Astrocyte (in vitro differentiated cells and primary cell): Measurements from ENCODE around the gene AMFR. TPM values are rescaled to one million over a fixed set of nuclear protein-coding genes. Genes with fewer than 3 reads are reported as not detected.

ENCODE experiments used
- DNase-seq: peaks from one replicate; pipeline ENCODE4 v3.0.0-alpha.2; 2010; ENCODE audit warnings: low read depth
- FAIRE-seq: peaks from 2 replicates; lab custom pipeline; 2011; peaks lifted over from hg19 to GRCh38; lab: Jason Lieb, UNC
- H2AFZ ChIP-seq: 2 replicates; pipeline ENCODE4 v1.6.0; 2012; ENCODE audit warnings: low read depth, low read length, inconsistent platforms
- H3K27ac ChIP-seq: 2 replicates; pipeline ENCODE4 v1.5.1; 2011; ENCODE audit warnings: low read depth, low read length, inconsistent platforms
- H3K27me3 ChIP-seq: 2 replicates; pipeline ENCODE4 v1.6.0; 2011; ENCODE audit warnings: low read length, inconsistent platforms; ENCODE audit not compliant: insufficient read depth
- H3K36me3 ChIP-seq: 2 replicates; pipeline ENCODE4 v1.5.1; 2011; ENCODE audit warnings: low read length, inconsistent platforms; ENCODE audit not compliant: insufficient read depth
- H3K4me1 ChIP-seq: 2 replicates; pipeline ENCODE4 v1.5.1; 2011; ENCODE audit warnings: low read length, inconsistent platforms; ENCODE audit not compliant: insufficient read depth
- H3K4me2 ChIP-seq: 2 replicates; pipeline ENCODE4 v1.6.0; 2012; ENCODE audit warnings: low read length, inconsistent platforms
- H3K4me3 ChIP-seq: 2 replicates; pipeline ENCODE4 v1.5.1; 2011; ENCODE audit warnings: low read depth, mild to moderate bottlenecking, low read length, inconsistent platforms; ENCODE audit not compliant: insufficient read depth
- H3K79me2 ChIP-seq: 2 replicates; pipeline ENCODE4 v1.6.0; 2012; ENCODE audit warnings: mild to moderate bottlenecking, low read length, inconsistent platforms; ENCODE audit not compliant: insufficient read depth
- H3K9ac ChIP-seq: 2 replicates; pipeline ENCODE4 v1.6.0; 2012; ENCODE audit warnings: mild to moderate bottlenecking, low read length, inconsistent platforms
- H3K9me3 ChIP-seq: 2 replicates; pipeline ENCODE4 v1.5.1; 2012; ENCODE audit warnings: low read depth, mild to moderate bottlenecking, low read length, inconsistent platforms; ENCODE audit not compliant: insufficient read depth
- H4K20me1 ChIP-seq: 2 replicates; pipeline ENCODE4 v1.6.0; 2012; ENCODE audit warnings: low read length, inconsistent platforms; ENCODE audit not compliant: insufficient read depth
- H3K27ac Mint-ChIP-seq: one replicate; pipeline ENCODE4 v1.8.0; 2021; ENCODE audit warnings: mild to moderate bottlenecking, mixed read lengths; ENCODE audit not compliant: unreplicated experiment
- H3K27me3 Mint-ChIP-seq: one replicate; pipeline ENCODE4 v1.8.0; 2021; ENCODE audit warnings: low read depth, mixed read lengths; ENCODE audit not compliant: unreplicated experiment
- H3K36me3 Mint-ChIP-seq: one replicate; pipeline ENCODE4 v1.8.0; 2021; ENCODE audit warnings: low read depth, mixed read lengths; ENCODE audit not compliant: unreplicated experiment
- H3K4me1 Mint-ChIP-seq: one replicate; pipeline ENCODE4 v1.8.0; 2021; ENCODE audit warnings: low read depth, mixed read lengths; ENCODE audit not compliant: unreplicated experiment
- H3K4me3 Mint-ChIP-seq: one replicate; pipeline ENCODE4 v1.8.0; 2021; ENCODE audit warnings: mild to moderate bottlenecking, moderate library complexity, mixed read lengths; ENCODE audit not compliant: unreplicated experiment
- H3K9me3 Mint-ChIP-seq: one replicate; pipeline ENCODE4 v1.8.0; 2021; ENCODE audit warnings: mild to moderate bottlenecking, mixed read lengths; ENCODE audit not compliant: unreplicated experiment
- CTCF ChIP-seq: IDR thresholded peaks from 2 replicates; pipeline ENCODE4 v1.5.1; 2011; ENCODE audit warnings: low read depth, mild to moderate bottlenecking, inconsistent platforms, low read length, moderate library complexity; ENCODE audit not compliant: insufficient read depth
- EZH2 ChIP-seq: IDR thresholded peaks from 2 replicates; pipeline ENCODE4 v1.6.1; 2012; ENCODE audit warnings: mild to moderate bottlenecking, low read length, inconsistent platforms; ENCODE audit not compliant: insufficient read depth
- total RNA-seq: library from RNA; stranded (reverse); gene quantifications from 2 replicates; pipeline ENCODE4 v1.2.1, GENCODE V29; 2021

AMFR gene
- total RNA-seq, 1 donor from 2014 or later = 86.2 TPM

DNA sequence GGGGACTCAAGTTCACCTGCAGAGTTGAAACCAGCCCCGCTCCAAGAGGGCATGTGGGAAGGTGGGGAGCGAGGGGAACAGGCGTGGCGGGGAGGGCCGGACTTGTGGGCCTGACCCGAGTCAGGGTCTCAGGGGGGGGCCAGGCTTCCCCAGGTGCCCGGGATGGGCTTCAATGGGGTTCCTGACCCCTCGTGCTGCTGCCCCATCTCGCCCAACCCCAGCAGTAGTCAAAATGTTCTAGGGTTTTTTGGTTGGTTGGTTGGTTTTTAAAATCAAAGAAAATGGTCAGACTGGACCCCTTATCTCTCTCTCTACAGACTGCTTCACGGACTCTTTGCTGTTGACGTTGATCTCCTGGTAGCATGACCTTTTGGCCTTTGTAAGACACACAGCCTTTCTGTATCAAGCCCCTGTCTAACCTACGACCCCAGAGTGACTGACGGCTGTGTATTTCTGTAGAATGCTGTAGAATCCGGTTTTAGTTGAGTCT is 69.5 kb downstream of the AMFR start:
- Histone ChIP-seq H3K36me3 (no peaks in the 10 kb centered on the region), H2AFZ (peak overlapping the region; percentile 46), H4K20me1 (no peaks in the 10 kb centered on the region), H3K27me3 (no peaks in the 10 kb centered on the region), H3K4me1 (peaks cover 25% of the 10 kb centered on the region), H3K4me2 (peak overlapping the region; percentile 89), H3K4me3 (peak overlapping the region; percentile 53), H3K79me2 (no peaks in the 10 kb centered on the region), H3K9me3 (no peaks in the 10 kb centered on the region), H3K9ac (peak overlapping the region; percentile 89), H3K27ac (peak overlapping the region; percentile 90)
- H3K4me1 Mint-ChIP-seq = peaks cover 9% of the 10 kb centered on the region
- peak overlapping the region; percentile 41 for H3K4me3 Mint-ChIP-seq
- no peak overlapping the region for H3K27ac Mint-ChIP-seq
- DNase-seq (no peak), FAIRE-seq (no peak)
- TF ChIP-seq EZH2 = no peak
- no peak for TF ChIP-seq CTCF
- peaks cover 9% of the 10 kb centered on the region for H3K27me3 Mint-ChIP-seq
- H3K9me3 Mint-ChIP-seq = no peaks in the 10 kb centered on the region
- peaks cover 5% of the 10 kb centered on the region for H3K36me3 Mint-ChIP-seq

DNA sequence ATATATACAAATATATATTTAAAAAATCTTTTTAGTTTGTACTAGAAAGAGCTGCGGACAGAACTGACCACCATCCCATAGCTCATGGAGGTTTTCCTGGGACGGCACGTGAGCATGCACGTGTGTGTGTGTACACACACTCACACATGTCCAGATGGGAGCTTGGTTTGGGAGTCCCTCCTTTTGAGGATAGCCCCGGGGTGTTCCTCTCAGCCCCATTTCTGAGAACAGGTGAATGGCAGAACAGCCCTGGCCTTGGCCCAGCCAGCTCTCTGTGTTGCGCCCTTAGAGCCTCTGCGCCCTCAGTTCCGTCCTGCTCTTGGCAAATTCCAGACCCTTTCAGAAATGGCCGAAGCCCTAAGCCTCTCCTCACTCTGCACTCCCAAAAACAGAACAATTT is 70.1 kb downstream of the AMFR start:
- Mint-ChIP-seq H3K27ac (no peak overlapping the region), H3K4me3 (no peak overlapping the region)
- no peak overlapping the region for H3K4me2 ChIP-seq

More for the DNA sequence above, 70.1 kb downstream of the AMFR start:
- Histone ChIP-seq H3K9ac (no peak overlapping the region), H3K9me3 (no peaks in the 10 kb centered on the region), H3K36me3 (no peaks in the 10 kb centered on the region), H3K4me3 (no peak overlapping the region), H2AFZ (no peak overlapping the region), H3K27me3 (no peaks in the 10 kb centered on the region), H3K79me2 (no peaks in the 10 kb centered on the region), H4K20me1 (no peaks in the 10 kb centered on the region), H3K4me1 (peaks cover 25% of the 10 kb centered on the region), H3K27ac (no peak overlapping the region)
- TF ChIP-seq CTCF (no peak), EZH2 (no peak)
- no peak for FAIRE-seq
- Mint-ChIP-seq H3K9me3 (no peaks in the 10 kb centered on the region), H3K36me3 (peaks cover 3% of the 10 kb centered on the region), H3K4me1 (peaks cover 9% of the 10 kb centered on the region), H3K27me3 (peaks cover 13% of the 10 kb centered on the region)
- no peak for DNase-seq
